A549 (cell line): ENCODE data around the gene PCYT2. TPM values are rescaled to one million over a fixed set of nuclear protein-coding genes. Genes with fewer than 3 reads are reported as not detected.
A peak's percentile ranks its signal among the peaks of the same experiment; 100 is the strongest.

Experiments used
- ATAC-seq, 2 experiments: fragments of 200-7000 bp in 1 of 2; fragments of >200 bp in 1 of 2; cut with Nextera tagmentation in 1 of 2; cut with Tn5 transposase in 1 of 2; 3 replicates each; pipeline versions ENCODE4 v1.8.0 to v1.9.1; 2018 to 2020; ENCODE audit warnings: mild to moderate bottlenecking in 1 of 2, moderate library complexity in 1 of 2
- CTCF ChIA-PET: fragments of 300-600 bp; sonication (Branson Sonifier 250); formaldehyde crosslinking; extraction: SDS; loops from one replicate; lab custom pipeline; 2021; ENCODE audit warnings: antibody characterized with exemption, inconsistent platforms; lab: Yijun Ruan, JAX
- POLR2A ChIA-PET: fragments of 350-600 bp; formaldehyde crosslinking; extraction: SDS; loops from one replicate; lab custom pipeline; 2021; ENCODE audit warnings: antibody characterized with exemption, inconsistent platforms; lab: Yijun Ruan, JAX
- DNase-seq, 2 experiments: peaks; one replicate each; pipeline versions ENCODE4 v3.0.0 to v3.0.0-alpha.2; 2011 to 2016; ENCODE audit warnings: low read depth in 1 of 2, low spot score in 1 of 2
- FAIRE-seq: peaks from 2 replicates; lab custom pipeline; 2011; peaks lifted over from hg19 to GRCh38; lab: Jason Lieb, UNC
- H3K27ac ChIP-seq, 2 experiments: fragments of >200 bp; sonication (Bioruptor Twin); formaldehyde crosslinking; 3 replicates each; pipeline ENCODE4 v1.5.1; 2016 to 2017
- H3K4me1 ChIP-seq: fragments of >200 bp; sonication (Bioruptor Twin); formaldehyde crosslinking; 3 replicates; pipeline ENCODE4 v1.6.1; 2016
- H3K4me2 ChIP-seq: fragments of >200 bp; sonication (Bioruptor Twin); formaldehyde crosslinking; 3 replicates; pipeline ENCODE4 v1.6.1; 2016
- H3K4me3 ChIP-seq: fragments of >200 bp; sonication (Bioruptor Twin); formaldehyde crosslinking; 3 replicates; pipeline ENCODE4 v1.5.1; 2016
- H3K9me3 ChIP-seq: fragments of >200 bp; sonication (Bioruptor Twin); formaldehyde crosslinking; 3 replicates; pipeline ENCODE4 v1.6.1; 2016
- CHD2 ChIP-seq: fragments of 150-350 bp; IDR thresholded peaks from 2 replicates; pipeline ENCODE4 v1.6.1; 2014; ENCODE audit warnings: low read length; ENCODE audit not compliant: partially characterized antibody
- CHD4 ChIP-seq: fragments of 200-600 bp; sonication (generic); IDR thresholded peaks from 2 replicates; pipeline ENCODE4 v1.6.1; 2016; ENCODE audit warnings: antibody characterized with exemption, mild to moderate bottlenecking, borderline replicate concordance
- EHMT2 ChIP-seq: fragments of 200-600 bp; sonication (generic); IDR thresholded peaks from 2 replicates; pipeline ENCODE4 v1.6.1; 2016; ENCODE audit warnings: antibody characterized with exemption, low read depth, mild to moderate bottlenecking, moderate library complexity
- FOXS1 ChIP-seq: fragments of 250-450 bp; sonication (Bioruptor Pico); IDR thresholded peaks from 2 replicates; pipeline ENCODE4 v1.5.0; 2020; ENCODE audit warnings: mild to moderate bottlenecking, moderate library complexity
- HDAC2 ChIP-seq: fragments of 200-600 bp; sonication (generic); IDR thresholded peaks from 2 replicates; pipeline ENCODE4 v1.6.1; 2016
- HOXB13 ChIP-seq: fragments of 250-450 bp; sonication (Bioruptor Pico); IDR thresholded peaks from 2 replicates; pipeline ENCODE4 v1.5.0; 2020; ENCODE audit warnings: low read depth, mild to moderate bottlenecking, moderate library complexity
- MAFK ChIP-seq: fragments of 450-650 bp; IDR thresholded peaks from 2 replicates; pipeline ENCODE4 v1.6.1; 2014; ENCODE audit not compliant: partially characterized antibody
- MAZ ChIP-seq: fragments of 150-350 bp; IDR thresholded peaks from 2 replicates; pipeline ENCODE4 v1.6.1; 2014; ENCODE audit warnings: antibody characterized with exemption, low read depth, low read length, borderline replicate concordance
- NR3C1 ChIP-seq: fragments of >200 bp; sonication (Bioruptor Twin); formaldehyde crosslinking; IDR thresholded peaks from 3 replicates; pipeline ENCODE4 v1.6.1; 2017
- RAD21 ChIP-seq, 2 experiments: fragments of >200 bp in 1 of 2; sonication (Bioruptor Twin) in 1 of 2; formaldehyde crosslinking in 1 of 2; IDR thresholded peaks in 1 of 2; conservative IDR thresholded peaks in 1 of 2; 2 replicates in 1 of 2; 3 replicates in 1 of 2; pipeline ENCODE4 v1.6.1; 2012 to 2018; ENCODE audit warnings: inconsistent platforms in 1 of 2
- RCOR1 ChIP-seq: fragments of 150-350 bp; IDR thresholded peaks from 2 replicates; pipeline ENCODE4 v1.6.1; 2014; ENCODE audit warnings: antibody characterized with exemption, low read length, low read depth
- SMC3 ChIP-seq: fragments of >200 bp; sonication (Bioruptor Twin); formaldehyde crosslinking; IDR thresholded peaks from 3 replicates; pipeline ENCODE4 v1.6.1; 2018; ENCODE audit warnings: inconsistent platforms
- SREBF2 ChIP-seq: fragments of 450-650 bp; IDR thresholded peaks from 2 replicates; pipeline ENCODE4 v1.6.1; 2014; ENCODE audit warnings: mild to moderate bottlenecking, moderate library complexity
- TFCP2L1 ChIP-seq: fragments of 250-450 bp; sonication (Bioruptor Pico); IDR thresholded peaks from 2 replicates; pipeline ENCODE4 v1.5.0; 2021; ENCODE audit warnings: mild to moderate bottlenecking
- USF2 ChIP-seq: fragments of 450-650 bp; IDR thresholded peaks from 2 replicates; pipeline ENCODE4 v1.6.1; 2014; ENCODE audit warnings: antibody characterized with exemption
- WGBS: methylation state at CpG from one replicate; pipeline ENCODE4 v1.1.6; 2017; ENCODE audit errors: missing lambda C conversion rate; 5-methylcytosine and 5-hydroxymethylcytosine counted together
- polyA plus RNA-seq, 4 experiments: library from polyadenylated mRNA; depleted of rRNA in 3 of 4; stranded (reverse); fragments of >200 nt; fragmentation: RNase III in 1 of 4; extraction: RNeasy Plus Mini Kit Qiagen cat#74134 plus additional on column Dnase treatment in 1 of 4; gene quantifications; 2 replicates in 3 of 4; 3 replicates in 1 of 4; pipeline ENCODE4 v1.2.3, GENCODE V29; 2011 to 2017
- TF ChIP-seq, protein P1 (sequence below): fragments of >200 bp; sonication (Bioruptor Twin); formaldehyde crosslinking; IDR thresholded peaks from 3 replicates; pipeline ENCODE4 v1.6.1; 2016
- TF ChIP-seq, protein P2 (sequence below): fragments of >200 bp; sonication (Bioruptor Twin); formaldehyde crosslinking; IDR thresholded peaks from 2 replicates; pipeline ENCODE4 v1.6.1; 2016
- TF ChIP-seq, protein P3 (sequence below): fragments of 250-450 bp; sonication (Bioruptor Pico); IDR thresholded peaks from 2 replicates; pipeline ENCODE4 v1.5.0; 2021; ENCODE audit warnings: mild to moderate bottlenecking, moderate library complexity, borderline replicate concordance

Gene PCYT2
- polyA plus RNA-seq, 2 of the 4 experiments (the other 2 are of a cell fraction), result 7.1 to 17.0 TPM

DNA sequence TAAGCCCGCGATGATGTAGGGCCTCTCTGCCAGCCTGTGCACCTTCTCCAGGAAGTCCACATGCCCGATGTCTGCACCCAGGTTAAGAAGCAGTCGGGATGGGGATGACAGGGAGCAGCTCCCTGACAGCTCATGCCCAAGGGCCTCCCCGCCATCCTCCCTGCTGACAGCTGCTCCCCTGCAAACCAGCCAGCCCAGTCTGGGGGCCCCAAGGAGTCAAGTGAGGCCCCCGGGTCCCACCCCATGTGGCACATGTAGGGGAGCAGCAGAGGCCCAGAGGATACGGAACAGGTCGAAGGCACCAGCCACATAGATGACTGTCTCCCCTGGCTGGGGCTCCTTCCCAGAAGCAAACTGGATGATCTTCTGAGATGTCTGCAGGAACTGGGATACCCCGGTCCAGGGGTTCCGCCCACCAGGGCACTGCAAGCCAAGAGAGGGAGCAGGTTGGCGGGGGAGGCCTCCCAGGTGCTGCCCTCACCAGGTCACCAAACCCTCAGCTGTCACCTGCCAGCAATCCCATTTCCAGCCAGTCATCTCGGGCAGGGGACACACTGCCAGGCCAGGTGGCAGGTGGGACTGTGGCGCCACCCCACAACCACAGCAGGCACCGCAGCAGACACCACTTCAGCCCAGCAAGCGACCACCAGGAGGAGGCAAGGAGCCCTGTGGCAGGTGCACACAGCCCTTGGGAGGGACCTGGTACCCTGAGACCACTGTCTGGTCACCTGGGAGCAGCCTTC lies 4.6 kb downstream of the PCYT2 start:
- peak in 1 of 2 experiments; percentile 50; a peak in 3 of 6 replicates for ATAC-seq
- FAIRE-seq, result no peak
- Histone ChIP-seq H3K9me3 (no peaks in the 10 kb centered on the region), H3K27ac (no peak overlapping the region), H3K4me3 (no peak overlapping the region)
- CTCF ChIA-PET, result interaction anchor here (1.2 to 2.8 kb wide), 7 partner anchors 13 to 84 kb away, joined by 3 to 7 read pairs (median 4); partner anchors contain the start of gene MAFG
- TF ChIP-seq RCOR1 (no peak), EHMT2 (no peak), RAD21 (conservative IDR thresholded peaks at IDR 0.05 in 1 of 2, IDR thresholded peaks at IDR 0.05 in 1 of 2) (peak in 1 of 2 experiments; percentile 52; a peak in 1 of 5 replicates), CHD4 (no peak), HDAC2 (no peak), CHD2 (no peak), HOXB13 (CRISPR knock-in tag) (no peak)
- TF ChIP-seq, protein P1, sequence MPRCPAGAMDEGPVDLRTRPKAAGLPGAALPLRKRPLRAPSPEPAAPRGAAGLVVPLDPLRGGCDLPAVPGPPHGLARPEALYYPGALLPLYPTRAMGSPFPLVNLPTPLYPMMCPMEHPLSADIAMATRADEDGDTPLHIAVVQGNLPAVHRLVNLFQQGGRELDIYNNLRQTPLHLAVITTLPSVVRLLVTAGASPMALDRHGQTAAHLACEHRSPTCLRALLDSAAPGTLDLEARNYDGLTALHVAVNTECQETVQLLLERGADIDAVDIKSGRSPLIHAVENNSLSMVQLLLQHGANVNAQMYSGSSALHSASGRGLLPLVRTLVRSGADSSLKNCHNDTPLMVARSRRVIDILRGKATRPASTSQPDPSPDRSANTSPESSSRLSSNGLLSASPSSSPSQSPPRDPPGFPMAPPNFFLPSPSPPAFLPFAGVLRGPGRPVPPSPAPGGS, result no peak
- TF ChIP-seq, all 56 proteins: peak for 1
- 85% methylated on average over 11 of the region's 15 CpGs for WGBS
- Histone ChIP-seq H3K4me2 (no peak overlapping the region), H3K4me1 (peaks cover 8% of the 10 kb centered on the region; the same call in 2 of the 3 replicates)
- POLR2A ChIA-PET, result no interaction called here
- DNase-seq, result peak in 1 of 2 experiments; percentile 66

- FAIRE-seq, result no peak
- no peak overlapping the region for H3K27ac ChIP-seq
- ChIA-PET POLR2A (no interaction called here), CTCF (interaction anchor here (0.6 to 2.8 kb wide), 7 partner anchors 14 to 125 kb away, joined by 3 to 7 read pairs (median 5); partner anchors contain the start of gene MAFG)
- H3K4me3 ChIP-seq, result no peak overlapping the region
- WGBS, result 88% methylated on average over 9 of the region's 10 CpGs
- no peaks in the 10 kb centered on the region for H3K9me3 ChIP-seq
- no peak for DNase-seq
- no peak for ATAC-seq
- no peak overlapping the region for H3K4me2 ChIP-seq
- no peak for TF ChIP-seq TFCP2L1 (CRISPR knock-in tag)
- no peak for TF ChIP-seq FOXS1
- TF ChIP-seq MAZ, result no peak
- TF ChIP-seq USF2, result no peak
- no peak for TF ChIP-seq NR3C1
- TF ChIP-seq, all 56 proteins: peak for 0
- peaks cover 7% of the 10 kb centered on the region; the same call in 2 of the 3 replicates for H3K4me1 ChIP-seq
Measured at GRCh38 chr17:81905993-81906392, 5.2 kb downstream of the PCYT2 start.

DNA sequence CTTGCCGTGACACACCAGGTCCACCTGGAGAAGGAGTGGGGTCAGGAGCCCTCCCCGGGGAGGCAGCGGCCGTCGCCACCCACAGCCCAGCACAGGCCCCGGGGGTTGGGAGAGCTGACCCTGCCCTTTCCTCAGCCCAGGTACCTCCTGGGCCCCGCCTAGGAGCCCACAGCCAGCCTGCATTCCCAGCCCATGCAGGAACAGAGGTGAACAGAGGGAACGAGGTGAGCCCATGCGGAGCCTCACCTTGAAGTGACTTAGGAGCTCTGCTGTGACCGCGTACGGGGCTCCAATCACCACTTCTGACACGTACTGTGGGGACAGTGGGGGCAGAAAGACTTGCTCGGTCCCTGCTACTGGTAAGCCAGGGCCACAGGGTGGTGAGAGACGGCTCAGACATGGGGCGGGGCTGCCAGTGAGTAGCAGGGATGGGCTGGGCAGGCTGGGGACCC lies 5.7 kb downstream of the PCYT2 start:
- Histone ChIP-seq H3K9me3 (no peaks in the 10 kb centered on the region), H3K4me1 (peaks cover 4% of the 10 kb centered on the region; the same call in 2 of the 3 replicates), H3K27ac (no peak overlapping the region), H3K4me2 (no peak overlapping the region), H3K4me3 (no peak overlapping the region)
- ATAC-seq, result no peak
- FAIRE-seq, result no peak
- TF ChIP-seq HDAC2 (no peak), HOXB13 (CRISPR knock-in tag) (no peak), MAFK (no peak), SREBF2 (no peak), SMC3 (no peak)
- TF ChIP-seq, protein P2, sequence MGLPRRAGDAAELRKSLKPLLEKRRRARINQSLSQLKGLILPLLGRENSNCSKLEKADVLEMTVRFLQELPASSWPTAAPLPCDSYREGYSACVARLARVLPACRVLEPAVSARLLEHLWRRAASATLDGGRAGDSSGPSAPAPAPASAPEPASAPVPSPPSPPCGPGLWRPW, result no peak
- TF ChIP-seq, protein P3, sequence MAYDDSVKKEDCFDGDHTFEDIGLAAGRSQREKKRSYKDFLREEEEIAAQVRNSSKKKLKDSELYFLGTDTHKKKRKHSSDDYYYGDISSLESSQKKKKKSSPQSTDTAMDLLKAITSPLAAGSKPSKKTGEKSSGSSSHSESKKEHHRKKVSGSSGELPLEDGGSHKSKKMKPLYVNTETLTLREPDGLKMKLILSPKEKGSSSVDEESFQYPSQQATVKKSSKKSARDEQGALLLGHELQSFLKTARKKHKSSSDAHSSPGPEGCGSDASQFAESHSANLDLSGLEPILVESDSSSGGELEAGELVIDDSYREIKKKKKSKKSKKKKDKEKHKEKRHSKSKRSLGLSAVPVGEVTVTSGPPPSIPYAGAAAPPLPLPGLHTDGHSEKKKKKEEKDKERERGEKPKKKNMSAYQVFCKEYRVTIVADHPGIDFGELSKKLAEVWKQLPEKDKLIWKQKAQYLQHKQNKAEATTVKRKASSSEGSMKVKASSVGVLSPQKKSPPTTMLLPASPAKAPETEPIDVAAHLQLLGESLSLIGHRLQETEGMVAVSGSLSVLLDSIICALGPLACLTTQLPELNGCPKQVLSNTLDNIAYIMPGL (CRISPR knock-in tag), result no peak
- WGBS, result 91% methylated on average over 16 of the region's 16 CpGs
- no peak for DNase-seq
- POLR2A ChIA-PET, result no interaction called here
- CTCF ChIA-PET, result interaction anchor here (0.6 to 2.8 kb wide), 5 partner anchors 23 to 125 kb away, joined by 4 to 7 read pairs (median 5); partner anchors contain the start of gene MAFG
